Right atrium auricular region (tissue), 2 donors: ENCODE results near the gene SND1. TPM values are rescaled to one million over a fixed set of nuclear protein-coding genes. Genes with fewer than 3 reads are reported as not detected.

Experiments used
- DNase-seq: peaks from one replicate; pipeline ENCODE4 v3.0.0-alpha.2; 2019; ENCODE audit warnings: low spot score
- H3K27ac ChIP-seq, 2 donors: fragments of 200-600 bp; sonication (generic); 1 replicate in 1 of 2; 2 replicates in 1 of 2; pipeline ENCODE4 v1.5.1; 2016 to 2019
- H3K27me3 ChIP-seq, 2 donors: fragments of 200-600 bp; sonication (generic); one replicate each; pipeline versions ENCODE4 v1.5.1 to v1.6.0; 2017 to 2019
- H3K36me3 ChIP-seq: fragments of 200-600 bp; sonication (generic); one replicate; pipeline ENCODE4 v1.5.1; 2016
- H3K4me1 ChIP-seq, 2 donors: fragments of 200-600 bp; sonication (generic); one replicate each; pipeline versions ENCODE4 v1.5.1 to v1.6.0; 2017 to 2019
- H3K4me3 ChIP-seq, 2 donors: fragments of 200-600 bp; sonication (generic); 1 replicate in 1 of 2; 2 replicates in 1 of 2; pipeline ENCODE4 v1.5.1; 2017 to 2019; ENCODE audit warnings: mild to moderate bottlenecking in 1 of 2, moderate library complexity in 1 of 2
- H3K9me3 ChIP-seq, 2 donors: fragments of 200-600 bp; sonication (generic); one replicate each; pipeline ENCODE4 v1.5.1; 2019
- CTCF ChIP-seq, 2 donors: fragments of 200-600 bp; sonication (generic); IDR thresholded peaks; one replicate each; pipeline ENCODE4 v1.5.1; 2019; ENCODE audit warnings: antibody characterized with exemption in 2 of 2
- total RNA-seq, 2 donors: library from RNA; depleted of rRNA; stranded (reverse); fragments of >200 nt; gene quantifications; one replicate each; pipeline ENCODE4 v1.1.0, GENCODE V29; 2016

SND1 gene
- total RNA-seq, 2 donors from 2014 or later, result 69.4 to 77.6 TPM

- H3K4me3 ChIP-seq, result no peak overlapping the region
- H3K4me1 ChIP-seq, result peaks cover 0 to 6% of the 10 kb centered on the region in 2 donors
- TF ChIP-seq CTCF (IDR thresholded peaks at IDR 0.05), result no peak
- H3K36me3 ChIP-seq, result no peaks in the 10 kb centered on the region
- no peak overlapping the region for H3K27ac ChIP-seq
- H3K9me3 ChIP-seq, result no peaks in the 10 kb centered on the region
- no peaks in the 10 kb centered on the region for H3K27me3 ChIP-seq
- no peak for DNase-seq
Measured at GRCh38 chr7:128053023-128053422, 401.0 kb downstream of the SND1 start.

GRCh38 chr7:128053991-128054390 is 402.0 kb downstream of the SND1 start:
- DNase-seq, result no peak
- Histone ChIP-seq H3K27me3 (no peaks in the 10 kb centered on the region), H3K9me3 (no peaks in the 10 kb centered on the region), H3K4me1 (peaks cover 0 to 6% of the 10 kb centered on the region in 2 donors), H3K36me3 (no peaks in the 10 kb centered on the region), H3K4me3 (no peak overlapping the region), H3K27ac (no peak overlapping the region)
- no peak for TF ChIP-seq CTCF (IDR thresholded peaks at IDR 0.05)

- no peaks in the 10 kb centered on the region for H3K36me3 ChIP-seq
- no peak for TF ChIP-seq CTCF (IDR thresholded peaks at IDR 0.05)
- DNase-seq, result no peak
- H3K4me1 ChIP-seq, result peaks cover 0 to 6% of the 10 kb centered on the region in 2 donors
- no peak overlapping the region for H3K4me3 ChIP-seq
- no peaks in the 10 kb centered on the region for H3K27me3 ChIP-seq
- no peaks in the 10 kb centered on the region for H3K9me3 ChIP-seq
- no peak overlapping the region for H3K27ac ChIP-seq
Measured at GRCh38 chr7:128054511-128054910, 402.5 kb downstream of the SND1 start.

GRCh38 chr7:128055637-128056036 is 403.6 kb downstream of the SND1 start:
- H3K4me3 ChIP-seq, result no peak overlapping the region
- no peak overlapping the region for H3K27ac ChIP-seq
- H3K36me3 ChIP-seq, result no peaks in the 10 kb centered on the region
- TF ChIP-seq CTCF (IDR thresholded peaks at IDR 0.05), result no peak
- H3K4me1 ChIP-seq, result peaks cover 0 to 6% of the 10 kb centered on the region in 2 donors
- no peak for DNase-seq
- no peaks in the 10 kb centered on the region for H3K27me3 ChIP-seq
- no peaks in the 10 kb centered on the region for H3K9me3 ChIP-seq

- peaks cover 0 to 6% of the 10 kb centered on the region in 2 donors for H3K4me1 ChIP-seq
- H3K36me3 ChIP-seq, result no peaks in the 10 kb centered on the region
- H3K9me3 ChIP-seq, result no peaks in the 10 kb centered on the region
- no peak overlapping the region for H3K4me3 ChIP-seq
- no peak for DNase-seq
- no peaks in the 10 kb centered on the region for H3K27me3 ChIP-seq
- TF ChIP-seq CTCF (IDR thresholded peaks at IDR 0.05), result no peak
- no peak overlapping the region for H3K27ac ChIP-seq
Measured at GRCh38 chr7:128056901-128057300, 404.9 kb downstream of the SND1 start.

GRCh38 chr7:128057909-128058308 is 405.9 kb downstream of the SND1 start:
- H3K27ac ChIP-seq, result no peak overlapping the region
- H3K4me3 ChIP-seq, result no peak overlapping the region
- H3K27me3 ChIP-seq, result no peaks in the 10 kb centered on the region
- H3K9me3 ChIP-seq, result no peaks in the 10 kb centered on the region
- no peak for DNase-seq
- no peaks in the 10 kb centered on the region for H3K36me3 ChIP-seq
- no peak for TF ChIP-seq CTCF (IDR thresholded peaks at IDR 0.05)
- H3K4me1 ChIP-seq, result peaks cover 0 to 2% of the 10 kb centered on the region in 2 donors
